DND-41 (cell line): ENCODE measurements around the gene KRT71.

Experiments used
- ATAC-seq: fragments of 200-7000 bp; cut with Tn5 transposase; 3 replicates; pipeline ENCODE4 v1.9.1; 2021; ENCODE audit warnings: low read depth; ENCODE audit not compliant: insufficient read depth
- DNase-seq: peaks from one replicate; pipeline ENCODE4 v3.0.0-alpha.2; 2020
- H2AFZ ChIP-seq: 2 replicates; pipeline ENCODE4 v1.6.0; 2012; ENCODE audit warnings: low read depth, low read length
- H3K27ac ChIP-seq: 2 replicates; pipeline ENCODE4 v1.5.1; 2012; ENCODE audit warnings: low read length, inconsistent platforms
- H3K27me3 ChIP-seq: fragments of 200-600 bp; sonication (generic); 2 replicates; pipeline ENCODE4 v1.6.0; 2012; ENCODE audit warnings: low read length, mild to moderate bottlenecking, inconsistent platforms; ENCODE audit not compliant: insufficient read depth, poor library complexity
- H3K36me3 ChIP-seq: 2 replicates; pipeline ENCODE4 v1.5.1; 2012; ENCODE audit warnings: low read length, inconsistent platforms; ENCODE audit not compliant: insufficient read depth
- H3K4me1 ChIP-seq: 2 replicates; pipeline ENCODE4 v1.5.1; 2012; ENCODE audit warnings: mild to moderate bottlenecking, low read length; ENCODE audit not compliant: insufficient read depth
- H3K4me2 ChIP-seq: 2 replicates; pipeline ENCODE4 v1.6.0; 2012; ENCODE audit warnings: mild to moderate bottlenecking, moderate library complexity, low read length, inconsistent platforms; ENCODE audit not compliant: insufficient read depth
- H3K4me3 ChIP-seq, 2 experiments: fragments of 200-600 bp in 1 of 2; shearing (Covaris generic) in 1 of 2; 2 replicates each; pipeline ENCODE4 v1.5.1; 2012 to 2016; ENCODE audit warnings: inconsistent platforms in 2 of 2, low read length in 2 of 2, mild to moderate bottlenecking in 2 of 2, low read depth in 1 of 2, moderate library complexity in 1 of 2
- H3K79me2 ChIP-seq: 2 replicates; pipeline ENCODE4 v1.6.0; 2012; ENCODE audit warnings: low read length, inconsistent platforms; ENCODE audit not compliant: insufficient read depth
- H3K9ac ChIP-seq: 2 replicates; pipeline ENCODE4 v1.6.0; 2012; ENCODE audit warnings: low read depth, mild to moderate bottlenecking, inconsistent platforms, low read length, moderate library complexity
- H3K9me3 ChIP-seq: 2 replicates; pipeline ENCODE4 v1.5.1; 2012; ENCODE audit warnings: low read length, moderate library complexity, mild to moderate bottlenecking, inconsistent platforms; ENCODE audit not compliant: insufficient read depth, severe bottlenecking
- H4K20me1 ChIP-seq: 2 replicates; pipeline ENCODE4 v1.6.0; 2012; ENCODE audit warnings: low read length; ENCODE audit not compliant: insufficient read depth
- EZH2 ChIP-seq: IDR thresholded peaks from 3 replicates; pipeline ENCODE4 v1.6.1; 2012; ENCODE audit warnings: borderline replicate concordance, low read depth, mild to moderate bottlenecking, moderate library complexity, low read length, inconsistent platforms; ENCODE audit not compliant: severe bottlenecking
- TF ChIP-seq, protein P1 (sequence below): IDR thresholded peaks from 2 replicates; pipeline ENCODE4 v1.5.1; 2012; ENCODE audit warnings: borderline replicate concordance, low read length, moderate library complexity, mild to moderate bottlenecking; ENCODE audit not compliant: poor library complexity, severe bottlenecking; ENCODE audit errors: extremely low read depth

The KRT71 gene

DNA sequence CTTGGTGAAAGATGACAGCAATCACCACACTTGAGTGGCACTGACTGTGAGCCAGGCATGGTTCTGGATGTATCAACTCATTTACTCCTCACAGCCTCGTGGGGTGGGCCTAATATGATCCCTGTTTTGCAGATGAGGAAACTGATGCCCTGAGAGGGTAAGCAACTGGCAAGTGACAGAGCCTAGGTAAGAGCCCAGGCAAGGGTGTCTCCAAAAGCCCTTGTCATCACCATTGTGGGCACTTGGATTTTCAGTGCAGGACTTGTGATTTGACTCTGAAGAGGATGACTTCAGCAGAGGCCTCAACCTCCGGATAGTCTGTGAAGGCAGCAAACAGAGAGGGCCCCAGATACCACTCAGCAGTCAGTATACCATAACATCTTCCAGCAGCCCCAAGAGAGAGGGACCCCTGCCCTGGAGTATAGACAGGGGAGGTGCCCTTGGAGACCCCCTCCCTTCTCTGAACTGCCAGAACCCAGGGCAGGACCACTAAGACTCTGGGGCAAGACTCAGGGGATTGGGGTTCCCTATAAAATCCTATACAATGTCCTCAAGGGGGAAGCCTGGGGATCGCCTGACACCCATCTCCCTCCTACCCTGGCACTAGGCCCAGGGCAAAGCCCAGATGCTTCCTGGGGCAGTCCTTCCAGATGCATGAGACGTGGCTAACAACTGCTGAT lies 25.7 kb downstream of the KRT71 start:
- Histone ChIP-seq H2AFZ (no peak overlapping the region), H3K27ac (no peak overlapping the region), H3K27me3 (peaks cover 7% of the 10 kb centered on the region), H3K9me3 (no peaks in the 10 kb centered on the region), H3K9ac (no peak overlapping the region), H3K4me1 (no peaks in the 10 kb centered on the region), H3K4me3 (no peak overlapping the region), H3K4me2 (no peak overlapping the region), H3K79me2 (no peaks in the 10 kb centered on the region), H4K20me1 (no peaks in the 10 kb centered on the region; the same call in 1 of the 2 replicates), H3K36me3 (no peaks in the 10 kb centered on the region)
- DNase-seq (no peak), ATAC-seq (no peak)
- TF ChIP-seq, protein P1, sequence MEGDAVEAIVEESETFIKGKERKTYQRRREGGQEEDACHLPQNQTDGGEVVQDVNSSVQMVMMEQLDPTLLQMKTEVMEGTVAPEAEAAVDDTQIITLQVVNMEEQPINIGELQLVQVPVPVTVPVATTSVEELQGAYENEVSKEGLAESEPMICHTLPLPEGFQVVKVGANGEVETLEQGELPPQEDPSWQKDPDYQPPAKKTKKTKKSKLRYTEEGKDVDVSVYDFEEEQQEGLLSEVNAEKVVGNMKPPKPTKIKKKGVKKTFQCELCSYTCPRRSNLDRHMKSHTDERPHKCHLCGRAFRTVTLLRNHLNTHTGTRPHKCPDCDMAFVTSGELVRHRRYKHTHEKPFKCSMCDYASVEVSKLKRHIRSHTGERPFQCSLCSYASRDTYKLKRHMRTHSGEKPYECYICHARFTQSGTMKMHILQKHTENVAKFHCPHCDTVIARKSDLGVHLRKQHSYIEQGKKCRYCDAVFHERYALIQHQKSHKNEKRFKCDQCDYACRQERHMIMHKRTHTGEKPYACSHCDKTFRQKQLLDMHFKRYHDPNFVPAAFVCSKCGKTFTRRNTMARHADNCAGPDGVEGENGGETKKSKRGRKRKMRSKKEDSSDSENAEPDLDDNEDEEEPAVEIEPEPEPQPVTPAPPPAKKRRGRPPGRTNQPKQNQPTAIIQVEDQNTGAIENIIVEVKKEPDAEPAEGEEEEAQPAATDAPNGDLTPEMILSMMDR, result no peak
- no peak for TF ChIP-seq EZH2

- no peak overlapping the region for H3K4me2 ChIP-seq
- H3K36me3 ChIP-seq, result no peaks in the 10 kb centered on the region
- H2AFZ ChIP-seq, result no peak overlapping the region
- H3K4me1 ChIP-seq, result no peaks in the 10 kb centered on the region
- ATAC-seq (peak; percentile 44; the same call in 1 of the 3 replicates), DNase-seq (no peak)
- no peak for TF ChIP-seq EZH2
- TF ChIP-seq, protein P1, result no peak
- no peak overlapping the region for H3K27ac ChIP-seq
- no peak overlapping the region for H3K9ac ChIP-seq
- H3K27me3 ChIP-seq, result peaks cover 7% of the 10 kb centered on the region
- H3K4me3 ChIP-seq, result no peak overlapping the region
- no peaks in the 10 kb centered on the region for H3K79me2 ChIP-seq
- H4K20me1 ChIP-seq, result no peaks in the 10 kb centered on the region; the same call in 1 of the 2 replicates
- no peaks in the 10 kb centered on the region for H3K9me3 ChIP-seq
Measured at GRCh38 chr12:52526511-52526951, 26.4 kb downstream of the KRT71 start.

GRCh38 chr12:52525661-52526499 lies 27.1 kb downstream of the KRT71 start:
- Histone ChIP-seq H3K9me3 (no peaks in the 10 kb centered on the region), H2AFZ (no peak overlapping the region), H3K4me2 (no peak overlapping the region), H3K4me1 (no peaks in the 10 kb centered on the region), H3K9ac (no peak overlapping the region), H3K36me3 (no peaks in the 10 kb centered on the region), H3K27ac (no peak overlapping the region), H4K20me1 (no peaks in the 10 kb centered on the region; the same call in 1 of the 2 replicates), H3K4me3 (no peak overlapping the region), H3K27me3 (peaks cover 4% of the 10 kb centered on the region), H3K79me2 (no peaks in the 10 kb centered on the region)
- ATAC-seq (no peak), DNase-seq (no peak)
- TF ChIP-seq, protein P1, result no peak
- TF ChIP-seq EZH2, result no peak
